H1 (cell line): Measurements from ENCODE around the gene MEF2B. TPM values are rescaled to one million over a fixed set of nuclear protein-coding genes. Genes with fewer than 3 reads are reported as not detected.

ENCODE experiments used
- CREB1 ChIP-seq: IDR thresholded peaks from 2 replicates; pipeline ENCODE4 v1.6.1; 2012; ENCODE audit warnings: inconsistent platforms
- NRF1 ChIP-seq: IDR thresholded peaks from 2 replicates; pipeline ENCODE4 v1.6.1; 2011; ENCODE audit warnings: mild to moderate bottlenecking, low read depth, low read length, improper control_type of control experiment
- TBP ChIP-seq: IDR thresholded peaks from 2 replicates; pipeline ENCODE4 v1.6.1; 2011; ENCODE audit warnings: low read depth, low read length, improper control_type of control experiment
- polyA plus RNA-seq, 7 experiments: library from polyadenylated mRNA; depleted of rRNA in 3 of 7; stranded (reverse) in 5 of 7; unstranded in 2 of 7; fragments of >200 nt in 5 of 7; fragments of 200-250 nt in 2 of 7; gene quantifications; 1 replicate in 5 of 7; 2 replicates in 1 of 7; 4 replicates in 1 of 7; pipeline versions ENCODE4 v1.2.1 to v1.2.3, GENCODE V29; 2011 to 2013; ENCODE audit warnings: missing spikeins in 2 of 7, mixed read lengths in 2 of 7
- total RNA-seq: library from RNA; stranded (reverse); fragmentation: NEBNext Ultra II Directional; extraction: Animal tissue kit (Norgen Biotek cat#: 25700); gene quantifications from 2 replicates; pipeline ENCODE4 v1.2.1, GENCODE V29; 2021

Gene MEF2B
- total and polyA plus RNA-seq, 2 of the 8 experiments (the other 6 are each of a cell fraction or from before 2014, with no cell fraction given) = 2.8 to 3.7 TPM

DNA sequence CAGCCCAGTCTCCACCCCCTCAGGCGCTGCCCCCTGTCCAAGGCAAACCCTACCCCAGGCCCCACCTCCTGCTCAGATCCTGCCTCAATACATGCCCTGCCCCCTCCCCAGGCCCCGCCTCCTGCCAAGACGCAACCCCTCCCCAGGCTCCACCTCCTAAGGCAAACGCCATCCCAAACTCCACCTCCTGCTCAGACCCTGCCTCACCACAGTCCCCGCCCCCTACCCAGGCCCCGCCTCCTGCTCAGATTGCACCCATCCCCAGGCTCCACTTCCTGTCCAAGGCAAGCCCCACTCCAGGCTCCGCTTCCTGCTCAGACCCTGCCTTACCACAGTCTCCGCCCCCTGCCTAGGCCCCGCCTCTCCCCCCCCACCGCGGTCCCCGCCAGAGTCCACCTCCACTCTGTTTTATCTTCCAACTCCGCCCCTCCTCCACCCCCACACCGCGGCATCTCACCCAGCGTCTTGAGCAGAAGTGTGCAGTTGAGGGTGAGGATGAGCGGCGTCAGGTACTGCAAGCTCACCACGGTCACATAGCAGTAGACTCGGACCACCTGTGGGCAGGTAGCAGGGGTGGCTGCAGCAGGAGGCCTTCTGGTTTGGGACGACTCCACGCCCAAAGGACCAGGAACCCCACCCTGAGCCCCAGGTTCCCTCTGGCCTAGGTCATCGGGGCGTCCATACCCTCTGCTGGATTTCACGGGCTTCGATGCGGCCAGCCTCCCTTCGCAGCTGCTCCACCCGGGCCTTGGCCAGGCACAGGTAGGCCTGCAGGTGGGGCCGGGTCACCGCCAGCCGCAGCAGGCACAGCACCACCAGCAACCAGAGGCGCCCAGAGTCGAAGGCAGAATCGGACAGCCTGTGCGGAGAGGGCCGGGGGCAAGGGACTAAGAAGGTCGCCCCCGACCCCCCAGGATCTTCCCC is 49.5 kb downstream of the MEF2B start (continued):
- TF ChIP-seq CREB1 (0 out of 2 replicates have a peak, but pooled peaks have one; percentile 26), TBP (peak; percentile 54; the same call in 1 of the 2 replicates), NRF1 (no peak)
